GM20431 (cell line): ENCODE results near the gene RAD9A.
"Not testable (repeated sequence)": the region's sequence is repeated elsewhere in the genome, so short reads cannot be mapped to it uniquely, and the experiment has no call there.

Experiments used
- in situ Hi-C: fragments of 300-500 bp; cut with MseI, MboI; formaldehyde crosslinking; loops from one replicate; pipeline ENCODE4 v1.15.0; 2020; ENCODE audit warnings: low sequenced_read_pairs; ENCODE audit not compliant: unreplicated experiment

Gene RAD9A

DNA sequence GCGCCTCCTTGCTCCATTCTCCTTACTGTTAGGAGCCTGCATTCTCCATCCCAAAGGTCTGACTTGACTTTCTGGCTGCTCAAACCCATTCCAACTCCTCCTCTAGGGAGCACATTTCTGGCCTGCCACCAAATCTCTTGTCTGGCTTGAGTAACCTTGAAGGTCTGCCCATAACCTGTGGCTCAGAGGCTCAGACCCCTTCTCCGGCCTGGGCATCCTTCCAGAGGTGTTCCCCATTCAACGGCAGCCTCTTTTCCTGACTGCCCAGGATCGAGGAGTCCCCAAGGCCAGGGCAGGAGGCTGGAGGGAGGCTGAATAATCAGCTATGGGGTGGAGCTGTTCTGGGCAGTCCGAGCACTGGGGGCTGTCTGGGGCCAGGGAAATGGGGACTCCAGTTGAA, 2.2 kb downstream of the RAD9A start:
- in situ Hi-C loops: no loop called here

- in situ Hi-C loops: no loop called here
Measured at GRCh38 chr11:67395555-67396258, 3.9 kb downstream of the RAD9A start.

GRCh38 chr11:67396259-67396581, 4.4 kb downstream of the RAD9A start:
- in situ Hi-C loops: no loop called here

GRCh38 chr11:67396587-67397389, 5.0 kb downstream of the RAD9A start:
- in situ Hi-C loops: no loop called here

GRCh38 chr11:67397536-67397935, 5.8 kb downstream of the RAD9A start:
- in situ Hi-C loops: no loop called here

DNA sequence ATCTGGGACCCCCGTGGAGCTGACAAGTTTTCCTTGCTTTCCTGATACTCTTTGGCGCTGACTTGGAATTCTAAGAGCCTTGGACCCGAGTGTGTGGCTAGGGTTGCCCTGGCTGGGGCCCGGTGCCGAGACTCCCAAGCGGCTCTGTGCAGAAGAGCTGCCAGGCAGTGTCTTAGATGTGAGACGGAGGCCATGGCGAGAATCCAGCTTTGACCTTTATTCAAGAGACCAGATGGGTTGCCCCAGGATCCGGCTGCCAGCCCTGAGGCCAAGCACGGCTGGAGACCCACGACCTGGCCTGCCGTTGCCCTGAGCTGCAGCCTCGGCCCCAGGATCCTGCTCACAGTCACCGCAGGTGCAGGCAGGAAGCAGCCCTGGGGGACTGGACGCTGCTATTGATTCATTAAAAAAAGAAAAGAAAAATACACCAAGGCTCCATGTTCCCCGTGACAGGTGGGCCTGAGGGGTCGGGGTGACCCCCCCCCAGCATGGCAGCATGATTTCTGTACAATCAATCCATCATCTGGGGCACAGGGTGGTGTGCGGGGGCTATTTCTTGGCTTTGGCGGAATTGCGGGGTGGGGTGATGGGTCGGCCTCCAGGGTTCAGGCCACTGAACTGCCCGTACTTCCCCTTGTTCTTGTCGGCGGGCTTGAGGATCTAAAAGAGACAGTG, 6.3 kb downstream of the RAD9A start:
- in situ Hi-C loops: no loop called here

- in situ Hi-C loops: no loop called here
Measured at GRCh38 chr11:67398661-67399563, 7.1 kb downstream of the RAD9A start.

DNA sequence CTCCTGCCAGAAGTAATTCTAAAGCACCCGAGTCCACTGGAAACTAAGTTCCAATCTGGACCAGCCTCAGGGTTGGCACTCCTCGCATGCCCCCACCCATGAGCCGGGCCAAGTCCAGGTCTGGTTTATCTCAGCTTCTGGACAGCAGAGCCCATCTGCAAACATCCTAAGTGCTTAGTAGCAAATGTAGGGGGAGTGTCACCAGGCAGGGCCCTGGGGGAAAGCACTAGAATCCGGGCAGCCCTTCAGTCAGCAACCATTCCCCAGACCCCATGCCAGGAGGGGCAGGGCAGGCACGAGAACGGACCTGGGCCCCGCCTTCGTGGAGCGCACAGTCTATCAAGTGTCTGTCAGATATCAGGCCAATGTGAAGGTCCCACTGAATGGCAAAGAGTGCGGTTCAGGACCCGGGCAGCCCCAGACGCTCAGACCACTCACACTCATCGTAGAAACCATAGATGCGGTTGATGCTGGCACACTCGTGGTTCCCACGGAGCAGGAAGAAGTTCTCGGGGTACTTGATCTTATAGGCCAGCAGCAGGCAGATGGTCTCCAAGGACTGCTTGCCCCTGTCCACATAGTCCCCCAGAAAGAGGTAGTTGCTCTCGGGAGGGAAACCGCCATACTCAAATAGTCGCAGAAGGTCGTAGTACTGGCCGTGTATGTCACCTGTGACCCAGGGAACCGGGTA, 8.6 kb downstream of the RAD9A start:
- in situ Hi-C loops: no loop called here

DNA sequence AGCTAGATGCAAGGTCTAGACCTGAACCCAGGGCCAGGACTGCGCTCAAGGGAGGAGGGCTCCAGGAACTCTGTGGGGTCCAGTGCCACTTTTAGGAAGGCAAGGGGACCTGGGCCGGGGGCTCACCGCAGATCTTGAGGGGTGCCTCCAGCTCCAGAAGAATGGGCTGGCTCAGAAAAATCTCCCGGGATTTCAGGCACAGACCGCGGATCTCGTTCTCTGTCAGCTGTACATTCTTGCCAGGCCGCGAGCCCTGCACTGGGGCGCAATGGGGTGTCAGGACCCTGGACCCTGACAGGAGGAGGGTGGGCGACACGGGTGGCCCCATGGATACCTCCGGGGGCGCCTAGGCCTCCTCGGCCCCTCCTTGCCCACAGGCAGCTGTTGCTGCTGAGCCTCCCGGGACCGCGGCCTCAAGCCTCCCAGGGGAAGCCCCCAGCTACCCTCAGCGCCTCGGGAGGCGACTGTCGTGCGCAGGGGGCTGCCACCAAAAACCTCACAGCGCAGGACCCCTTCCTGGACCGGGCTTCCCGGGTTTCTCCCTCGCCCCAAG, 9.2 kb downstream of the RAD9A start:
- in situ Hi-C loops: no loop called here

DNA sequence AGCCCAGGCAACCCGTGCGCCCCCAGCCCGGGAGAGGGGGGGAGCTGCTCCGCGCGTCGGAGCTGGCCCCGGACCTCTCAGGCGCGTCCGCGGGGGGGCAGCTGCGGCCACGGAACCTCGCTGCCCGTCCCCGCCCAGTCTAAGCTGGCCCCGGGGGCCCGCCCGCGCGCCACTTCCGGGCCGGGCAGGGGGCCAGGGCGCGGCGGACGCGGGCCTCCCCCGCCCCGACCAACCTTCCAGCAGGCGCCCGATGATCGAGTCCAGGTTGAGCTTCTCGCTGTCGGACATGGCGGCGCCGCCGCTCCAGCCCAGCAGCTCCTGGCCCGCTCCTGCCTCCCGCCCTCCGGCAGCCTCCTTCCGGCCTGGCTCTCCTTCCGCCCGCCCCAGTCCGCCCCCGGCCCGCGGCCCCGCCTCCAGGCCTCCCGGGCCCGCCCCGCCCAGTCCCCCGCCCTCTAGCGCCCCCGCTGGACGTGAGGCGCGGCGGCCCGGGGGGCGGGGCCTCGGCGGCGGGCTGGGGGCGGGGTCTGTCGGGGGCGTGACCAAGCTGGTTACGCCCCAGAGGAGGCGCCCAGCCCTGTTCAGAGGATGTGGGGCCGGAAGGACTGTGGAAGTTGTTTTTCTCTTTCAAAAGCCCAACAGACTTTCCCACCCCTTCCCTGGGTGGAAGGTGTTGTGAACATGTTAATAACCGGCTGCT, 9.9 kb downstream of the RAD9A start, which contains the start of gene PPP1CA:
Gene PPP1CA (minus strand): TSS at position 364 of the 697 bp plus-strand sequence. CDS start 76 bp downstream, at position 288.
- in situ Hi-C loops: no loop called here

DNA sequence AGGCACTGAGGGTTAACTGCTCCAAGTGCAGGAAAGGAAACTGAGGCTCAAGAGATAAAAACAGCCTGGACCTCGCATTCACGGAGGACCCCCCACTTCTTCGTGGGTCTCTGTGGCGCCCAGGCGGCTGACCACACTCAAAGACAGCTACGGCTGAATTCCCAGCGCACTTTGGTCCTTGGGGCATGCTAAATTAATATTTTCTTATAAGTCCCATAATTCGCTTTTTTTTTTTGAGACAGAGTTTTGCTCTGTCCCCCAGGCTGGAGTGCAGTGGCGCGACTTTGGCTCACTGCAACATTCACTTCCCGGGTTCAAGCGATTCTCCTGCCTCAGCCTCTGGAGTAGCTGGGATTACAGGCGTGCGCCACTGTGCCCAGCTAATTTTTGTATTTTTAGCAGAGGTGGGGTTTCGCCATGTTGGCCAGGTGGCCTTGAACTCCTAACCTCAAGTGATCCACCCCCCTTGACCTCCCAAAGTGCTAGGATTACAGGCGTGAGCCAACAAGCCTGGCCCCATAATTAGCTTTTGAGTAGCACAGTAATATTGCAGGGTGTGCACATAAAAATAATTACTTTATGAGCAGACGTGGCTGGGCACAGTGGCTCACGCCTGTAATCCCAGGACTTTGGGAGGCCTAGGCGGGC, 10.5 kb downstream of the RAD9A start:
- in situ Hi-C loops: not testable (repeated sequence)

- in situ Hi-C loops: not testable (repeated sequence)
Measured at GRCh38 chr11:67403085-67403484, 11.3 kb downstream of the RAD9A start.

DNA sequence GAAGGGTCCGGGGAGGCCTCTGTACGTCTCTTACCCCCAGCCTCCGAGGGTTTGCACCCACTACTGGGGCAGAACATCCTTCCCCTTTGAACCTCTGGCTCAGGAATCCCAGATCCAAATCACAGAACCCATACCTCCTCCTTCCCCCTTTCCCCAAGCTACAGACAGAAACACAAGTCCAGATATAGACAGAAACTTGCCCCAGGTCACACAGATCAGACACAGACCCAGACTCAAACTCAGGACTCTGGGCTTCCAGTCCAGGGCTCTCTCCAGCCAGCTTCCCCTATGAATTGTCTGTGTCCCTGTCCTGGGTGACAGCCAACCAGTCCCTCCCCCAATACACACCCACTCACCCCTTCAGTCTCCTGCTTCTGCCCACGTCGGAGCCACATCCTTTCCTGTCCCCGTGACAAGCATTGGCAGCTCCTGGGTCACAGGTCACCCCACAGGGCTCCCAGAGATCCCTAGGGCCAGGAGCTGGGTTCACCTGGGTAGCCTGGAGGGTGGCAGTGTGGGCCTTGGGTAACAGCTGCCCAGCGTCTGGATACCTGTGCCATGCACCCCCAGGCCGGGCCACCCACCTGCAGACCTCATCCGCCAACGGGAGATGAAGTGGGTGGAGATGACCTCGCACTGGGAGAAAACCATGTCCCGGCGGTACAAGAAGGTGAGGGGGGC, 12.9 kb downstream of the RAD9A start:
- in situ Hi-C loops: no loop called here

DNA sequence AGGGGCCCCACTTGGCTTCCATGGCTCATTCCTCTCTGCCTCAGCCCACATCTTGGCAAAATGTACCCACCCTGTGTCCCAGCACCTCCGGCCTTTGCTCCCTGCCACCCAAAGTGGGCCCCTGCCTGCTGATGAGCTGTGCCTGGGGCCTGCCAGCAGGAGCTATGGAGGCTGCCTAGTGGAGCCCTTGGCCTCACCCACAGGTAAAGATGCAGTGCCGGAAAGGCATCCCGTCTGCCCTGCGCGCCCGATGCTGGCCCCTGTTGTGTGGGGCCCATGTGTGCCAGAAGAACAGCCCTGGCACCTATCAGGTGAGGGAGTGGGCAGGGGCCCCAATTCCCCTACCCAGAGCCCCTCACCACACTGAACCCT, 13.4 kb downstream of the RAD9A start:
- in situ Hi-C loops: no loop called here

DNA sequence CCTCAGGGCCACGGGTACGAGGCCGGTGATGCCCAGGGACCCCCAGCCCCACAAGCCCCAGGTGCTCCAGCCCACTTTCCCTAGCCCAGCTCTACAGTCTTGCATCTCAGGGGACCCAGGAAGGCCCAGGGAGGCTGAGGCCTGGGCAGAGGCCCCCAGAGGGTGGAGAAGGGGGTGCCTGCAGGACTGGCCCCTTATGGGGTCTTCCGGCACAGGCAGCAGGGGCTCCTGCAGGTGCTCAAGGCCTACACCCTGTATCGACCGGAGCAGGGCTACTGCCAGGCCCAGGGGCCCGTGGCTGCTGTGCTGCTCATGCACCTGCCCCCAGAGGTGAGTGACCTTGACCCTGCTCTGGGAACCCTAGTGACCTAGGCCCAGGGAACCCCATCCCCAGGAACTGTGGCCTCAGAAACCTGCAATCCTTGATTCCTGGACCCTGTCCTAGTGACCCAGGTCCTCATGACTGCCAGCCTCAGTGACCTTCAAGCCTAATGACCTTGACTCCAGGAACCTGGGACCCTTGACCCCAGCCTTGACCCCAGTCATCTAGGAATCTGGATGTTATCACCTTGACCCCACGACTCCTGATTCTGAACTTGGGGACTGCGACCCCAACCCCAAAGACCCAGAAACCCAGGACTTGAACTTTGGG, 14.0 kb downstream of the RAD9A start:
- in situ Hi-C loops: no loop called here

DNA sequence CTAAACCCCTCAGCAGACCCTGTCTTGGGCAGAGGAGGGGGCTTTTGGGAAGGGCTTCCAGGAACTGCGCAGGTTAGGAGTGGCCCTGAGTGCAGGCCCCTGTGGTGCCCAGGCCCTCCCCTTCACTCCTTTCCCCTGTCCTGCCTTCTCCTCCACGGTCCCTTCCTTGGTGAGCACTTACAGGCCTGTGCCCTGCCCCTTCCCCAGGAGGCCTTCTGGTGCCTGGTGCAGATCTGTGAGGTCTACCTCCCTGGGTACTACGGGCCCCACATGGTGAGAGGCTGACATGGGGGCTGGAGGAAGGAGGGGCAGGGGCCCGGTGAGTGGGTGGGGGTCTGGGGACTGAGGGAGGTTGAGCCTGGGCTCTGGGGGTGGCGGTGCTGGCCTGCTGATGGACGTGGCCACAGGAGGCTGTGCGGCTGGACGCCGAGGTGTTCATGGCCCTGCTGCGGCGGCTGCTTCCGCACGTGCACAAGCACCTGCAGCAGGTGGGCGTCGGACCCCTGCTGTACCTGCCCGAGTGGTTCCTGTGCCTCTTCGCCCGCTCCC, 14.7 kb downstream of the RAD9A start:
- in situ Hi-C loops: no loop called here
